Measurements from ENCODE around the gene TLX3.

DNA sequence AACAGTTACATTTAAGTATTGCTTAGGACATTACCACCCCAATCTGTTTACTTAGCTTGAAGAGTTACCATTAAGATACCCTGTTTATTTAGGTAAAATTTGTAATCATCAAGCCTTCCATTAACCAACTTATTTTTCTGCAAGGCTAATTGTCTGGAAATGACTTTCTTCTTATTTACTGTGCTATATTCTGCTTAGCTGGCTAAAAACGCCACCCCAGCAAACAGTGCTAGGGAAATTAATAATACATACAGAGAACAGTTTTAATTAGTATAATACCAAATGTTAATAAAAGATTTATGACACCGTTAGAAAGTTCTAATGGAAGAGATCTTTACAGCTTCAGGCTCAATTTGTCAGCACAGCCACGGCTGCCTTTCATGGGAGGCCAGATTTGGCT is 14.0 kb downstream of the TLX3 start:
- TF ChIP-seq CTCF (IDR thresholded peaks at IDR 0.05): no peak
- no peak for TF ChIP-seq POLR2A (IDR thresholded peaks at IDR 0.05)
